Gastrocnemius medialis (tissue), 4 donors: ENCODE measurements around the gene PARD3.

Experiments
- POLR2A ChIP-seq, 2 donors: fragments of 450-650 bp; IDR thresholded peaks; one replicate each; pipeline ENCODE4 v1.6.1; 2017; ENCODE audit warnings: antibody characterized with exemption in 2 of 2, mild to moderate bottlenecking in 2 of 2, moderate library complexity in 2 of 2
- TF ChIP-seq, protein P1 (sequence below), 5 experiments: fragments of 450-650 bp in 3 of 5; fragments of 200-600 bp in 2 of 5; sonication (generic) in 2 of 5; IDR thresholded peaks in 4 of 5; conservative IDR thresholded peaks in 1 of 5; 1 replicate in 4 of 5; 2 replicates in 1 of 5; pipeline ENCODE4 v1.5.1; 2016 to 2019; ENCODE audit warnings: antibody characterized with exemption in 5 of 5, mild to moderate bottlenecking in 3 of 5, moderate library complexity in 3 of 5

DNA sequence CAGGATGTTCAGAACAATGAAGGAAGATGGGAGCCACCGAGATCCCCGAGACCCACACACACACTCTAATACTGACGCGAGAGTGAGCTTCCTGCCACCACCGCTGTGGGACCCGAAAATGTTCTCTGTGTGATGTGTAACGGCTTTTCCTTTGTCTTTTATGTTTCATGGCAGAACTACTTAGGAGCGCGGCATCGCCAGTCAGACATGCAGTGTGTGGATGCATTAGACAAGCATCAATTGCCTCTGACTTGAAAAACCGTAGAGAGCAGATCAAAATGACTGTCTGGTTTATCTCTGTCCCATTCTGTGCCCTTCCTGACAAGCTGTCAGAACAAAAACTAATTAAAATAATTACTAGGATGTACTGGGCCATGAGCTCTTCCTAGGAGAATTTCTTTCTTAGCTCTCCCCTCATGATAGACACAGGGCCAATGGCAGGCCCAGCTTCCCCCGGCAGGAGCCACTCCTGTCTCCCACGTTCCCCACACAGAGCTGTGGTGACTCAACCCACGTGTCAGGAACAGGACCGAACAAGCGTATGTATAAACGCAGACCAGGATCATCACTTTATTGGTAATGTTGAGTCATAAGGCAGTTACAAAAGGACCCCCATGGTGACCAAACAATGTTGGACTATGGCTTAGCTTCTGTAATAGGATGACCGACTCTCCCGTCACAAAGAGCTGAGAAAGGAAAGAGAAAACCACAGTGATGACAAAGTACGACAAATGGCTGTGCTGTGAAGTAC is 705.0 kb downstream of the PARD3 start:
- no peak for TF ChIP-seq POLR2A (IDR thresholded peaks at IDR 0.05)
- TF ChIP-seq, protein P1, sequence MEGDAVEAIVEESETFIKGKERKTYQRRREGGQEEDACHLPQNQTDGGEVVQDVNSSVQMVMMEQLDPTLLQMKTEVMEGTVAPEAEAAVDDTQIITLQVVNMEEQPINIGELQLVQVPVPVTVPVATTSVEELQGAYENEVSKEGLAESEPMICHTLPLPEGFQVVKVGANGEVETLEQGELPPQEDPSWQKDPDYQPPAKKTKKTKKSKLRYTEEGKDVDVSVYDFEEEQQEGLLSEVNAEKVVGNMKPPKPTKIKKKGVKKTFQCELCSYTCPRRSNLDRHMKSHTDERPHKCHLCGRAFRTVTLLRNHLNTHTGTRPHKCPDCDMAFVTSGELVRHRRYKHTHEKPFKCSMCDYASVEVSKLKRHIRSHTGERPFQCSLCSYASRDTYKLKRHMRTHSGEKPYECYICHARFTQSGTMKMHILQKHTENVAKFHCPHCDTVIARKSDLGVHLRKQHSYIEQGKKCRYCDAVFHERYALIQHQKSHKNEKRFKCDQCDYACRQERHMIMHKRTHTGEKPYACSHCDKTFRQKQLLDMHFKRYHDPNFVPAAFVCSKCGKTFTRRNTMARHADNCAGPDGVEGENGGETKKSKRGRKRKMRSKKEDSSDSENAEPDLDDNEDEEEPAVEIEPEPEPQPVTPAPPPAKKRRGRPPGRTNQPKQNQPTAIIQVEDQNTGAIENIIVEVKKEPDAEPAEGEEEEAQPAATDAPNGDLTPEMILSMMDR (IDR thresholded peaks at IDR 0.05 in 4 of 5, conservative IDR thresholded peaks at IDR 0.05 in 1 of 5), result no peak
